ENCODE data around the gene SEMA4B.

DNA sequence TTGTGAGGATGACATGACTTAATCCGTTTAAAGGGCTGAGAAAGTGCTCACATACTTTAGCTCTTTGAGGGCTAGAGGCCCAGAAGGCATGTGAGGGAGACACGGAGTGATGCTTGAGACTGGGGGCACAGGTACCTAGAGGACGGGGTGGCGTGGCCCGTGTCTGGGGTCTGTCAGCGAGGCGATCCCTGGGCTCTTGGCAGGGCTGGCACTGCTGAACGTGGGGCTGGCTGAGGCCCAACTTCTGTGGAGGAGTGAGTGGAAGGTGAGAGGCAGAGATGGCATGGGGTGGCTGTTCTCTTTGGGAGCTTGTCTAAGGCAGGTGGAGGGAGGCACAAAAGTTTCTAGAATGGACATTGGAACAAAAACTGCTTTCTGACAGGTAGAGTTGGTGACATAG is 9.5 kb downstream of the SEMA4B start:
- TF ChIP-seq POLR2A (IDR thresholded peaks at IDR 0.05) (no peak), POLR2AphosphoS5 (IDR thresholded peaks at IDR 0.05) (no peak)
- TF ChIP-seq, protein P1, sequence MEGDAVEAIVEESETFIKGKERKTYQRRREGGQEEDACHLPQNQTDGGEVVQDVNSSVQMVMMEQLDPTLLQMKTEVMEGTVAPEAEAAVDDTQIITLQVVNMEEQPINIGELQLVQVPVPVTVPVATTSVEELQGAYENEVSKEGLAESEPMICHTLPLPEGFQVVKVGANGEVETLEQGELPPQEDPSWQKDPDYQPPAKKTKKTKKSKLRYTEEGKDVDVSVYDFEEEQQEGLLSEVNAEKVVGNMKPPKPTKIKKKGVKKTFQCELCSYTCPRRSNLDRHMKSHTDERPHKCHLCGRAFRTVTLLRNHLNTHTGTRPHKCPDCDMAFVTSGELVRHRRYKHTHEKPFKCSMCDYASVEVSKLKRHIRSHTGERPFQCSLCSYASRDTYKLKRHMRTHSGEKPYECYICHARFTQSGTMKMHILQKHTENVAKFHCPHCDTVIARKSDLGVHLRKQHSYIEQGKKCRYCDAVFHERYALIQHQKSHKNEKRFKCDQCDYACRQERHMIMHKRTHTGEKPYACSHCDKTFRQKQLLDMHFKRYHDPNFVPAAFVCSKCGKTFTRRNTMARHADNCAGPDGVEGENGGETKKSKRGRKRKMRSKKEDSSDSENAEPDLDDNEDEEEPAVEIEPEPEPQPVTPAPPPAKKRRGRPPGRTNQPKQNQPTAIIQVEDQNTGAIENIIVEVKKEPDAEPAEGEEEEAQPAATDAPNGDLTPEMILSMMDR (IDR thresholded peaks at IDR 0.05): no peak
